Forelimb muscle (tissue), 1 donor: Measurements from ENCODE around the gene FRMPD2. TPM values are rescaled to one million over a fixed set of nuclear protein-coding genes. Genes with fewer than 3 reads are reported as not detected.
"Not testable (repeated sequence)": the region's sequence is repeated elsewhere in the genome, so short reads cannot be mapped to it uniquely, and the experiment has no call there.

Experiments
- DNase-seq: peaks from one replicate; pipeline ENCODE4 v3.0.0-alpha.2; 2013; ENCODE audit warnings: low read depth
- polyA plus RNA-seq: library from polyadenylated mRNA; unstranded; fragments of 120-200 nt; gene quantifications from one replicate; pipeline ENCODE4 v1.2.1, GENCODE V29; 2013; ENCODE audit not compliant: insufficient read length

FRMPD2 gene
- polyA plus RNA-seq, 1 donor = 0.16 TPM

DNA sequence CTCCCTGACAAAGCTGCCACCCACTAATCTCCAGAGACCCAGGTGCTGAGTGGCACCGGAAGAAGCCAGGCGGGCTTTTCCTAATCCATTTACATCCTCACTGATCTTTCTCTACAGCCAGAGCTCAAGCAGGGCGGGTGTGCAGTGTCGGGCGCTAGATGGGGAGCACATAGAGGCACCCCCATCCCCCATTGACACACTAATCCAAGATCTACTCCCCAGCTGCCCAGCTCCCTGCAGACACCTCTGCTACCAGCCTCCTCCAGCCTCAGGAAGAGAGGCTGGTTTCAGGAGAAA lies 22.2 kb downstream of the FRMPD2 start:
- no peak for DNase-seq

DNA sequence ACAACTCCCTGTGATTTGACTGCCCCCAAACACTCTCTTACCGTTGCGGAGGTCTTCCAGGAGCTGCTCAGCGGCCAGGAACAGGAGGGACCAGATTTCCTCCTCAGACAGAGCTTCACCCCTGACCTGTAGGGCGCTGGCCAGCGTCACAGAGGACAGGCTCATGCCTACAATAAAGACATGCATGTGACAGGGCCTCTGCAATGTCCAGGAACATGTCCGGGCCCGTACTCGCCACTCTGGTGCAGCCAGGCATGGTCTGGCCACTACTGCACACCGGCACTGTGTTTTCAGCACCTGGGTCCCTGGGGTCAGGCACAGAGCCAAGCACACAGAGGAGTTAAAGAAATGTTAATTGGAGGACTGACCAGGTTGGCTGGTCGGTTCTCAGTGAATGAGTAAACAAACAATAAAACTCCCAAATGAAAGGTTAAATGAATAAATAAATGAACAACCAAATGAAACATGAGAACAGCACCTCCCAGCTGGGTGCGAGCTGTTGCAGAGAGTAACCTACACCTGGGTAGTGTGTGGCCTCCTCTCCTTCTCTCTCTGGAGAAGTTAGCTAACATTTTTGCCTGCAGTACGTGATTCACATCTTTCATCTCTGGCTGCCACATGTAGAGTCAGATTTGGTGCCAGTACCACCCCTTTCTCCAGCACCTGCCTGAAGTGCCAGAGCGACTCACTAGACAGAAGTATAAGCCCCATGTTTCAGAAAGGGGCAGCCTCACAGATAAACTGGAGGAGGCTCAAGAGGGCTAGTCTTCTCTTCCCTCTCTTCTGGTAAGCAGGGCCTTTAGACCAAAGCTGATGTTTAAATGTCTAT lies 22.8 kb downstream of the FRMPD2 start:
- DNase-seq = no peak

- no peak for DNase-seq
These were observed 23.4 kb downstream of the FRMPD2 start for GRCh38 chr10:48251152-48251524.

- no peak for DNase-seq
These were observed 24.6 kb downstream of the FRMPD2 start for GRCh38 chr10:48249763-48250351.

DNA sequence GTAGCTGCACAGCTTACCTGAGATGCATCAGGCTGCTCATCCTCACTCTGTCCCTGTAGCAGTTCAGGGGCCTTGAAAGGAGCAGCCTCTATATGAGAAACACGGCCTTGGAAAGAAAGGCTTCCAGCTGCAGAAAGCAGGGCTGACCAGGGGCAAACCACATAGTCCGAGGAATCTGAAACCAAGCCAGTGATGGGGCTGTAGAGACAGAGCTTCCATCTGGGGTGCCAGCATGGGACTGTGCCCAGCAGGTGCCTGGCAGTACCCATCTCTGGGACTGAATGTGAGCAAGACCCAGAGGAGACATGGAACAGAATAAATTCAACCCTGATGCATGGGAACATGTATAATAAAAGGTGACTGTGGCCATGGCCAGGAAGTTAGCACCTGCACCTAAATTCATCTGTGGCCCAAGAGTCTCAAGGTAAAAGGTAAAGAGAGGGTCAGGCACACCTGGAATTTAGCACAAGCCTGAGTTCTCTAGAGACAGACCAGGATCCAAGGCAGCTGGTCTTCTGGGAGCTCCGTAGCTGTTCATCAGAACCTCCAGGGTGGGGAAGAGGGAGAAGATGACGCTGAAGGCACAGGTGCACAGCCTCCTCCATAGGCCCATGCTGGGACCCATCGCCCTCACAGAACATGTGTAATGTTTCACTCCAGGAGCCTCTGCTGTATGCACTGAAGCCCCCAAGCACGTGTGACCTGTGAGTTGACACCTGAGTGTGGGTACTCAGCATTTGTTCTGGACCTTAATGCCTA lies 25.3 kb downstream of the FRMPD2 start:
- DNase-seq = no peak

DNA sequence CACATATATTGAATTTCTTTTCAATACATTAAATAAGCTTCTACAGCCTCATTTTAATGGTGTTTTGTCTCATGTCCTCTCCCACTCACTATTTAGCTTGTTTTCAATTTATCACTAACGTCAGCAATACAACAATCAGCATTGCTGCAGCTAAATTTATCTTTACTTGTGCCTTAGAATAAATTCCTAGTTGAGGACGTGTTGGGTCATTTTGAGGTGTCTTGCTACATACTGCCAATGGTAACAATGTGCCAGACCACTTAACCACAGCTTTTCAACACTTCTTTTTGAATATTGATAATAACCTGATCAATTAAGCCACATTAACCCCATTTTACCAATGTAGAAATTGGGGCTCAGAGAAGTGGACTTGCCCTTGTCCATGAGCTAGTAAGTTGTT lies 26.0 kb downstream of the FRMPD2 start:
- DNase-seq = no peak

DNA sequence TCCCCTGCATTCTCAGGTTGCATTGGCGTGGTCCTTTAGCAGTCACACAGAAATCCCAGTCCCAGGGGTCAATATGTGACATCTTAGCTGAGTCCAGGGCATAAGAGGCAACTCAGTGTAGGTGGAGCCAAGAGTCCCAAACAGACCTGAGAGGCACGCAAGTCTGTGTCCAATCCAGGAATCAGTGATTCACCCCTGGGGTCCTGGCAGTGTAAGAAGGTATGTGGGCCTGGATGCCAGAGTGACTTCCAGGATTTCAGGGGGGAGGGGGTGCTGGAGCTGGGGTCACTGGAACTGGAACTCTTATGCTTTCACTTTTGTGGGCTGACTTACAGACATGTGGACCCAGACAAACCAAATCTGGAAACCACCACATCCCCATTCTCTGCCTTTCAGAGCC lies 26.8 kb downstream of the FRMPD2 start:
- DNase-seq = no peak

- no peak for DNase-seq
These were observed 28.0 kb downstream of the FRMPD2 start for GRCh38 chr10:48246501-48246900.

- DNase-seq = no peak
These were observed 28.5 kb downstream of the FRMPD2 start for GRCh38 chr10:48245977-48246376.

DNA sequence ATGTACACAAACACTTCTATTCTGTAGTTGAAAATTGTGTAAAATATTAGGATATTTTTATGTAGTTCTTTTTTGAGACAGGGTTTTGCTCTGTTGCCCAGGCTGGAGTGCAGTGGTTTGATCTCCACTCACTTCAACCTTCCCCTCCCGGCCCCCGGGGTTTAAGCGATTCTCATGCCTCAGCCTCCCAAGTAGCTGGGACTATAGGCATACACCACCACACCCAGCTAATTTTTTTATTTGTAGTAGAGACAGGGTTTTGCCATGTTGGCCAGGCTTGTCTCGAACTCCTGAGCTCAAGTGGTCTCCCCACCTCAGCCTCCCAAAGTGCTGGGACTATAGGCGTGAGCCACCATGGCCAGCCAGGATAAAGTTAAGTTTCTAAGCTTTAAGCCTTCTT lies 30.6 kb downstream of the FRMPD2 start:
- DNase-seq = not testable (repeated sequence)

- DNase-seq = no peak
These were observed 31.0 kb downstream of the FRMPD2 start for GRCh38 chr10:48243487-48243886.

DNA sequence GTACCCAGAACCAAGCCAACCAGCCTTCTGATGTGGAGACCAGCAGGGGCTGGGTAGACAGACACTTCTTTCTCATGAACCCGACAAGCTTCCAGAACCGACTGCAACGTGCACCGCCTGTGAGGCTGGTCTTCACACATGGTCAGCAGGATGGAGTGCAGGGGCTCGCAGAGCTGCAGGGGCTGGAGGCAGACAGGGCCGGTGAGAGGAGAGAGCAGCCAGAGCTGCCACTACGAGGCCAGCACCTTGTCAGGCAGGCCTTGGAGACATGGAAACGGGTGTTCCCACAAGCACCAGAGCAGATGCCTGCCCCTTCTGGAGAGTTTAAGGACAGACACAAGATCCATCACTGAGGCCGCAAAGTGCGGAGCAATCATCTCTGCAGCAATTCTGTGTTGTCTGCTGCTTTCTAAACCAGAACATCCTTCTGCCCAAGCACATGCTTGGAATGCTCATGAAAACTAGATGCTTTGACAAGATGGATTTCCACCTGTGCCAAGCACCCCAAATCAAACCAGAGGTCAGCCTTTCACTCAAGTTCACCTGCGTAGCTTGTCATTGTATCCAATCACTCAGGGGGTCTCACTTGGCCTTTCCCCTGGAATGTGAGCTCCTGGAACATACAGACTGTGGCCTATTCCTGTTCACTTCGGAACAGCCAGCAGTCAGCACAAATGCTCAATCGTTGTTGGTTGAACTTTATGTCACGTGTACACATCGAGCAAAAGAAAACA lies 32.2 kb downstream of the FRMPD2 start:
- DNase-seq = no peak

GRCh38 chr10:48241332-48241731 lies 33.2 kb downstream of the FRMPD2 start:
- DNase-seq = no peak

GRCh38 chr10:48240196-48240595 lies 34.3 kb downstream of the FRMPD2 start:
- DNase-seq = no peak

DNA sequence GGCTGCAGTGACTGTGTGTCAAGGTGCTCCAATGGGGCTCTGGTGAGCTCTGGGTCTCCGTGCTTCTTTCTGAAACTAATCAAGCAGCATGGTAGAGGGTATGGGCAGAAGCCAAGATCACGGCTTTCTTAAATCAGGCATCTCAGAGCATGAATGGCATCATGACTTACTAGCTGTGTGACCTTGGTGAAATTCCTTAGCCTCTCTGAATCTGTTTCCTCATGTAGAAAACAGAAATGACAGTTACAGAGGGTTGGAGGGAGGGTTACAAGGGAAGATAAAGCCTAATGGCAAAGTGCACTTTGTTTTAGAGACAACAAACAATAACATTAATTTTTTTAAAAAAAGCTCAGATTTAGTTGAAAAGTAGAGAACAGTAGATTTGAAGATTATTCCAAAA lies 34.9 kb downstream of the FRMPD2 start:
- no peak for DNase-seq

GRCh38 chr10:48238826-48239520 lies 35.5 kb downstream of the FRMPD2 start:
- no peak for DNase-seq

- DNase-seq = no peak
These were observed 36.9 kb downstream of the FRMPD2 start for GRCh38 chr10:48237259-48238250.

GRCh38 chr10:48236199-48236621 lies 38.3 kb downstream of the FRMPD2 start:
- no peak for DNase-seq

DNA sequence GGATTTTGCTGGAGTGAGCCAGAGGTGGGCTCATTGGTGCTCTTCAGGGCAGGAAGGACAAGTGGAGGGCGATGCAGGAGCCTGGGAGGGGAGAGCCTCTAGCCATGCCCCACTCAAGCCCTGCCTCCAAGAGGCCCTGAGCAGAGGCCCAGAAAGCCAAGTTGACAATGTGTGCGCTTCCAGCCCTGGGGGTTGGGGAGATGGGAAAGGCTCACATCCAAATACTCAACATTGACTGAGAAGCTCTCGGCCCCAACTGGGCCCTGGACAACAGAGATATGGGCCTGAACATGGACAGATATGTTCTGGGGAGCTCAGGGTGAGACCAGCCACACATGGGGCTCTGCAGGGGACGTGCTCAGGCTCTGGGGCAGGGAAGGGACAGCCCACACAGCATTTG lies 39.0 kb downstream of the FRMPD2 start:
- no peak for DNase-seq

GRCh38 chr10:48234787-48235186 lies 39.7 kb downstream of the FRMPD2 start:
- no peak for DNase-seq
